SK-N-SH (cell line): ENCODE results near the gene LAGE3.

Experiments
- CTCF ChIP-seq: fragments of 200-600 bp; sonication (generic); IDR thresholded peaks from 2 replicates; pipeline ENCODE4 v1.6.1; 2017; ENCODE audit warnings: antibody characterized with exemption, mild to moderate bottlenecking, moderate library complexity
- MEF2A ChIP-seq: IDR thresholded peaks from 2 replicates; pipeline ENCODE4 v1.4.0; 2012; ENCODE audit warnings: low read depth, borderline replicate concordance
- TAF1 ChIP-seq: IDR thresholded peaks from 2 replicates; pipeline ENCODE4 v1.6.1; 2012; ENCODE audit warnings: low read depth, mild to moderate bottlenecking, low read length, moderate library complexity, borderline replicate concordance
- TF ChIP-seq, protein P1 (sequence below): fragments of 150-350 bp; IDR thresholded peaks from 2 replicates; pipeline ENCODE4 v1.6.1; 2017; ENCODE audit warnings: antibody characterized with exemption, low read length, low read depth, borderline replicate concordance

DNA sequence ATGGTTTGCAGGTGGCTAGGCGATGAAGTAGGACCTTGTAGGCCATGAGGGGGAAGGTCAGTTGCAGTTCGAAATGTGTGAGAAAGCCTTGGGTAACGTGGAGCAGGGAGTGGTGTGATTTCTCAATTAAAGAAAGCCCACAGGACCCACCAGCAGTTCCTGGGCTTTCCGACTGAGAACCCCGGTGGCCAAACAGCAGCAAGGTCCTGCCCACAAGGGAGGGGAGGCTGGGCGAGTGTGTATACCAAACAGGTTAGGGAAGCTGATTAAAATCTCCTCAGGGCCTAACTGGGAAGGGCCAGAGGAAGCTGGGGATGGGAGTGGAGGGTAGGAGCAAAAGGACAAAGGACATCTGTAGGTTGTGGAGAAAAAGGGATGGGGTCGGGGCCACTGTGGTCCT is 48.2 kb downstream of the LAGE3 start:
- no peak for TF ChIP-seq CTCF
- TF ChIP-seq, protein P1, sequence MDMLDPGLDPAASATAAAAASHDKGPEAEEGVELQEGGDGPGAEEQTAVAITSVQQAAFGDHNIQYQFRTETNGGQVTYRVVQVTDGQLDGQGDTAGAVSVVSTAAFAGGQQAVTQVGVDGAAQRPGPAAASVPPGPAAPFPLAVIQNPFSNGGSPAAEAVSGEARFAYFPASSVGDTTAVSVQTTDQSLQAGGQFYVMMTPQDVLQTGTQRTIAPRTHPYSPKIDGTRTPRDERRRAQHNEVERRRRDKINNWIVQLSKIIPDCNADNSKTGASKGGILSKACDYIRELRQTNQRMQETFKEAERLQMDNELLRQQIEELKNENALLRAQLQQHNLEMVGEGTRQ = no peak
- no peak for TF ChIP-seq MEF2A
- no peak for TF ChIP-seq TAF1
